Gastrocnemius medialis (tissue), 4 donors: ENCODE data around the gene MTX3.

Experiments used
- POLR2A ChIP-seq, 2 donors: fragments of 450-650 bp; IDR thresholded peaks; one replicate each; pipeline ENCODE4 v1.6.1; 2017; ENCODE audit warnings: antibody characterized with exemption in 2 of 2, mild to moderate bottlenecking in 2 of 2, moderate library complexity in 2 of 2
- TF ChIP-seq, protein P1 (sequence below), 5 experiments: fragments of 450-650 bp in 3 of 5; fragments of 200-600 bp in 2 of 5; sonication (generic) in 2 of 5; IDR thresholded peaks in 4 of 5; conservative IDR thresholded peaks in 1 of 5; 1 replicate in 4 of 5; 2 replicates in 1 of 5; pipeline ENCODE4 v1.5.1; 2016 to 2019; ENCODE audit warnings: antibody characterized with exemption in 5 of 5, mild to moderate bottlenecking in 3 of 5, moderate library complexity in 3 of 5

DNA sequence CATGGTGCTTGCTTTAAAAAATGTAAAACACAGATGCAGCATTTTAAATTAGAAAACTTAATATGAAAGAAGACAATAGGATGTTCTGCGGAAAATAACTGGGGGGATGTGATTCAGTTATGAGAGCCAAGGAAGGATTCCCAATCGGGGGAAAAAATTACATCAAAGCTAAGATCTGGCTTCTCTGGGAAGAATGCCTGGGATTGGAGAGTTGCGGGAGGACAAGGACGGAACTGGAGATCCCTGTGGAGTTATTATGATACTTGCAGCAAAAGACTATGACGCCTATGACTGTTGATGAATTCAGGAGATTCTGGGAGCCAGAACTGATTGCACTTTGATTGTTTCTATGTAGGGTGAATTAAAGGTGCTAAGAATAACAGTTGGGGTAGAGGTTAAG lies 24.6 kb downstream of the MTX3 start:
- TF ChIP-seq, protein P1, sequence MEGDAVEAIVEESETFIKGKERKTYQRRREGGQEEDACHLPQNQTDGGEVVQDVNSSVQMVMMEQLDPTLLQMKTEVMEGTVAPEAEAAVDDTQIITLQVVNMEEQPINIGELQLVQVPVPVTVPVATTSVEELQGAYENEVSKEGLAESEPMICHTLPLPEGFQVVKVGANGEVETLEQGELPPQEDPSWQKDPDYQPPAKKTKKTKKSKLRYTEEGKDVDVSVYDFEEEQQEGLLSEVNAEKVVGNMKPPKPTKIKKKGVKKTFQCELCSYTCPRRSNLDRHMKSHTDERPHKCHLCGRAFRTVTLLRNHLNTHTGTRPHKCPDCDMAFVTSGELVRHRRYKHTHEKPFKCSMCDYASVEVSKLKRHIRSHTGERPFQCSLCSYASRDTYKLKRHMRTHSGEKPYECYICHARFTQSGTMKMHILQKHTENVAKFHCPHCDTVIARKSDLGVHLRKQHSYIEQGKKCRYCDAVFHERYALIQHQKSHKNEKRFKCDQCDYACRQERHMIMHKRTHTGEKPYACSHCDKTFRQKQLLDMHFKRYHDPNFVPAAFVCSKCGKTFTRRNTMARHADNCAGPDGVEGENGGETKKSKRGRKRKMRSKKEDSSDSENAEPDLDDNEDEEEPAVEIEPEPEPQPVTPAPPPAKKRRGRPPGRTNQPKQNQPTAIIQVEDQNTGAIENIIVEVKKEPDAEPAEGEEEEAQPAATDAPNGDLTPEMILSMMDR (IDR thresholded peaks at IDR 0.05 in 4 of 5, conservative IDR thresholded peaks at IDR 0.05 in 1 of 5): no peak
- TF ChIP-seq POLR2A (IDR thresholded peaks at IDR 0.05): no peak
